Stomach (tissue), 4 donors: ENCODE data around the gene TSEN54.

Source experiments
- POLR2A ChIP-seq, 4 donors: fragments of 450-650 bp; IDR thresholded peaks; one replicate each; pipeline ENCODE4 v1.6.1; 2016; ENCODE audit warnings: antibody characterized with exemption in 4 of 4, control low read depth in 2 of 4, mild to moderate bottlenecking in 1 of 4, moderate library complexity in 1 of 4
- POLR2AphosphoS5 ChIP-seq, 3 donors: sonication (generic); formaldehyde crosslinking; IDR thresholded peaks; one replicate each; pipeline ENCODE4 v1.6.1; 2016; ENCODE audit warnings: antibody characterized with exemption in 3 of 3
- TF ChIP-seq, protein P1 (sequence below), 7 experiments: fragments of 450-650 bp in 4 of 7; fragments of 200-600 bp in 3 of 7; sonication (generic) in 3 of 7; IDR thresholded peaks; one replicate each; pipeline ENCODE4 v1.5.1; 2016 to 2019; ENCODE audit warnings: antibody characterized with exemption in 7 of 7, control low read depth in 2 of 7, mild to moderate bottlenecking in 1 of 7

DNA sequence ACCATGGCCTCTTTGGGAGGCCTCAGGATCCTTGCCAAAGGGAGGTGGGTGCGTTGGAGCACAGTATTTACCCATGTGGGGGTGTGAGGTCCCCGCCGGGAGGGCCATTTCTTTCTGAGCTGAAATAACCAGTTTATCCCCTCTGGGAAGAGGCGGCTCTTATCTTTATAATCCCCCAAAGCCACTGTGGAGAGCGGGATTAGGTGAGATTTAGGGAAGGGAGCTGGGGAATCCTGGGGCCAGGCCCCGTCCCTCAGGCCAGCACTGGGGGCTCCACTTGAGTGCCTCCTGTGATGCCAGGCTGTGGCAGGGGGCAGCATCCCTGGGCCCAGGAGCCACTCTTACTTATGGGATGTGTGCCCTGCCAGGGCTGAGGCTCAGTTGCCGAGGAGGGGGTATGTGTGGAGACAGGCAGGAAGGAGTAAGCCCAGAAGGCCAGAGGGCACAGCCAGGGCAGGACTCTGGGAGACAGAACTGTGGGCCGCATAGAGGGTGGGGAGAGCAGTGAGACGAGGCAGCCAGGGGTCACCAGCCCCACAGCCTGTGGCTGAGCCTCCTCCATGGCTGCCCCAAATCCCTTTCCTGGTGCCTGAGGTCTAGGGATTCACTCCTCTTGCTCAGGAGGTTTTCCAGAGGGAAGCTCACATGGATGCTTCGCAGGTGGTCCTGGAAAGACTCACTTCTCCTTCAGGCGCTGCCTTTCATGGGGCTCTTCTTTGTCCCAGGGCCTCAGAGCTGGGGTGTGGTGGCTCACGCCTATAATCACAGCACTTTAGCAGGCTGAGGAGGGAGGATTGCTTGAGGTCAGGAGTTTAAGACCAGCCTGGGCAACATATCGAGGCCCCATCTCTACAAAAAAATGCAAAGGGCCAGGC, 34.9 kb upstream of the TSEN54 start:
- TF ChIP-seq, protein P1, sequence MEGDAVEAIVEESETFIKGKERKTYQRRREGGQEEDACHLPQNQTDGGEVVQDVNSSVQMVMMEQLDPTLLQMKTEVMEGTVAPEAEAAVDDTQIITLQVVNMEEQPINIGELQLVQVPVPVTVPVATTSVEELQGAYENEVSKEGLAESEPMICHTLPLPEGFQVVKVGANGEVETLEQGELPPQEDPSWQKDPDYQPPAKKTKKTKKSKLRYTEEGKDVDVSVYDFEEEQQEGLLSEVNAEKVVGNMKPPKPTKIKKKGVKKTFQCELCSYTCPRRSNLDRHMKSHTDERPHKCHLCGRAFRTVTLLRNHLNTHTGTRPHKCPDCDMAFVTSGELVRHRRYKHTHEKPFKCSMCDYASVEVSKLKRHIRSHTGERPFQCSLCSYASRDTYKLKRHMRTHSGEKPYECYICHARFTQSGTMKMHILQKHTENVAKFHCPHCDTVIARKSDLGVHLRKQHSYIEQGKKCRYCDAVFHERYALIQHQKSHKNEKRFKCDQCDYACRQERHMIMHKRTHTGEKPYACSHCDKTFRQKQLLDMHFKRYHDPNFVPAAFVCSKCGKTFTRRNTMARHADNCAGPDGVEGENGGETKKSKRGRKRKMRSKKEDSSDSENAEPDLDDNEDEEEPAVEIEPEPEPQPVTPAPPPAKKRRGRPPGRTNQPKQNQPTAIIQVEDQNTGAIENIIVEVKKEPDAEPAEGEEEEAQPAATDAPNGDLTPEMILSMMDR (IDR thresholded peaks at IDR 0.05) = no peak
- TF ChIP-seq POLR2A (IDR thresholded peaks at IDR 0.05) = no peak
- TF ChIP-seq POLR2AphosphoS5 (IDR thresholded peaks at IDR 0.05) = no peak
